ENCODE results near the gene TCF19. TPM values are rescaled to one million over a fixed set of nuclear protein-coding genes. Genes with fewer than 3 reads are reported as not detected.
"Not testable (repeated sequence)": the region's sequence is repeated elsewhere in the genome, so short reads cannot be mapped to it uniquely, and the experiment has no call there.

Gene TCF19
- total RNA-seq, 1 donor from 2014 or later: 0.45 TPM

- ATAC-seq: no peak
- DNase-seq (ENCODE audit: low spot score): no peak
Measured at GRCh38 chr6:31178143-31179041, 20.0 kb downstream of the TCF19 start.

GRCh38 chr6:31179042-31179386 is 20.6 kb downstream of the TCF19 start:
- DNase-seq (ENCODE audit: low spot score): no peak
- ATAC-seq: no peak

DNA sequence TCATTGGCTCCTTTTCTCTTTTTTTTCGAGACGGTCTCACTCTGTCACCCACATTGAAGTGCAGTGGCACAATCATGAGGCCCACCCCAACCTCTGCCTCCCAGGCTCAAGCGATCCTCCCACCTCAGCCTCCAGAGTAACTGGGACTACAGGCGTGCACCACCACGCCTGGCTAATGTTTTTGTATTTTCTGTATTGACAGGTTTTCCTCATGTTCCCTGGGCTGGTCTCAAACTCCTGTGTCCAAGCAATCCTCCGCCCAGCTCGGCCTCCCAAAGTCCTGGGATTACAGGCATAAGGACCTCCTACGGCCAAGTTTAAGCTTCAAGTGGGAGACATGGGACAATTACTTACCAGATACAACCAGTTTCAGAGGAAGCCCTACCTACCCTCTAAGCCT is 21.5 kb downstream of the TCF19 start:
- DNase-seq (ENCODE audit: low spot score) (no peak), ATAC-seq (no peak)

- DNase-seq (ENCODE audit: low spot score) (no peak), ATAC-seq (peak; percentile 82)
Measured at GRCh38 chr6:31180500-31180899, 22.1 kb downstream of the TCF19 start.

GRCh38 chr6:31183287-31183686 is 24.9 kb downstream of the TCF19 start:
- DNase-seq (ENCODE audit: low spot score); ATAC-seq: not testable (repeated sequence)

DNA sequence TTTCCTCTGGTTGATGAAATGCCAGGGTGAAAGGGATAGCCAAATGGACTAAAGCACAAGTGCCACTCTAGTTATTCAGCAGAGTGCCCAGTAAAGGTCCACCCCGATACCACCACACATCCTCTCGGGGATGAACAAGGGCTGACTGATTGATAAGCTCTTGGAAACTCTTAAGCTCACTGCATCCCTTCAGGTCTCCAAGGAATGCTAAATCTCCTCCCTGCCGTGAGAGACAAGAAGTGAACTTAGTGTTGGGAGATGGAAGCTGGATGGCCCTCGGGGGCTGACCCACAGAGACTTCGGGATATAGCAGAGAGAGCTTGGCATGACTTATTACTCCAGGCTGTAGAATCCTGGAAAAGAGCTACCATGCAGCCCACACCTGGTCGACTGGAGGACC is 25.5 kb downstream of the TCF19 start:
- not testable (repeated sequence) for DNase-seq (ENCODE audit: low spot score); ATAC-seq

GRCh38 chr6:31185695-31186051 is 27.3 kb downstream of the TCF19 start:
- DNase-seq (ENCODE audit: low spot score): not testable (repeated sequence)

GRCh38 chr6:31186052-31186734 is 27.8 kb downstream of the TCF19 start:
- ATAC-seq (peak; percentile 87), DNase-seq (ENCODE audit: low spot score) (peak; percentile 87)

More at GRCh38 chr6:31185695-31186051, 27.3 kb downstream of the TCF19 start:
- ATAC-seq: peak; percentile 59

DNA sequence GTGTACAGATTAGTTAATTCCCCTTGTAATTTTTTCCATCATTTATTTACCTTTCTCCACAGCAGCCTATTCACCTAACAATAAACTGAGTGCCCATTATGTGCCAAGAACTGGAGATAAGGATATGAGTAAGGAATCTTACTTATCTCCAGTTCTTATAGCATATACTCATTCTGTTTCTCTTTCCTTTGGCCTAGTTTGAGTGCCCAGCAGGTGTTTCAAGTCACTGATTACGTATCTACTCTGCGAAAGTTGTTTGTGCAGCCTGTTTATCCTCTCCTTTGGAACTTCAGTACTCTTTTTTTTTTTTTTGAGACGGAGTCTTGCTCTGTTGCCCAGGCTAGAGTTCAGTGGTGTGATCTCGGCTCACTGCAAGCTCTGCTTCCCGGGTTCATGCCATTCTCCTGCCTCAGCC is 29.4 kb downstream of the TCF19 start:
- no peak for ATAC-seq
- DNase-seq (ENCODE audit: low spot score): no peak

DNA sequence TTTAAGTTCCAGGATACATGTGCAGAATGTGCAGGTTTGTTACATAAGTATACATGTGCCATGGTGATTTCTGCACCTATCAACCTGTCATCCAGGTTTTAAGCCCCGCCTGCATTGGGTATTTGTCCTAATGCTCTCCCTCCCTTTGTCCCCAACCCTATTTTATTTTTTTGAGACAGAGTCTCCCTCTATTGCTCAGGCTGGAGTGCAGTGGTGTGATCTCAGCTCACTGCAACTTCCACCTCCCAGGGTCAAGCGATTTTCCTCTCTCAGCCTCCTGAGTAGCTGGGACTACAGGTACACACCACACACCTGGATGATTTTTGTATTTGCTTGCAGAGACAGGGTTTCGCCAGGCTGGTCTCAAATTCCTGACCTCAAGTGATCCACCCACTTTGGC is 30.8 kb downstream of the TCF19 start:
- DNase-seq (ENCODE audit: low spot score); ATAC-seq: not testable (repeated sequence)

DNA sequence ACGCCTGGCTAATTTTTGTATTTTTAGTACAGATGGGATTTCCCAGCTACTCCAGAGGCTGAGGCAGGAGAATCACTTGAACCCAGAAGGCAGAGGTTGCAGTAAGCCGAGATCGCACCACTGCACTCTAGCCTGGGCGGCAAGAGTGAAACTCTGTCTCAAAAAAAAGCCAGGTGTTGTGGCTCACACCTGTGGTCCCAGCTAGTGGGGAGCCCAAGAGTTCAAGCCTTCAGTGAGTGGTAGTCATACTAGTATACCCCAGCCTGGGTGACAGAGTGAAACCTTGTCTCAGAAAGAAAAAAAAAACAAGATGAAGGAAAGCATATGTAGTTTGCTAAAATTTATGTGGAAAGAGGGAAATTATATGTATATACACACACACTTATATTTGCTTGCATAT is 32.1 kb downstream of the TCF19 start:
- ATAC-seq (no peak), DNase-seq (ENCODE audit: low spot score) (no peak)

GRCh38 chr6:31192431-31193105 is 34.2 kb downstream of the TCF19 start:
- ATAC-seq (peak; percentile 70), DNase-seq (ENCODE audit: low spot score) (peak; percentile 71)

- DNase-seq (ENCODE audit: low spot score) (no peak), ATAC-seq (no peak)
Measured at GRCh38 chr6:31193206-31193605, 34.8 kb downstream of the TCF19 start.

DNA sequence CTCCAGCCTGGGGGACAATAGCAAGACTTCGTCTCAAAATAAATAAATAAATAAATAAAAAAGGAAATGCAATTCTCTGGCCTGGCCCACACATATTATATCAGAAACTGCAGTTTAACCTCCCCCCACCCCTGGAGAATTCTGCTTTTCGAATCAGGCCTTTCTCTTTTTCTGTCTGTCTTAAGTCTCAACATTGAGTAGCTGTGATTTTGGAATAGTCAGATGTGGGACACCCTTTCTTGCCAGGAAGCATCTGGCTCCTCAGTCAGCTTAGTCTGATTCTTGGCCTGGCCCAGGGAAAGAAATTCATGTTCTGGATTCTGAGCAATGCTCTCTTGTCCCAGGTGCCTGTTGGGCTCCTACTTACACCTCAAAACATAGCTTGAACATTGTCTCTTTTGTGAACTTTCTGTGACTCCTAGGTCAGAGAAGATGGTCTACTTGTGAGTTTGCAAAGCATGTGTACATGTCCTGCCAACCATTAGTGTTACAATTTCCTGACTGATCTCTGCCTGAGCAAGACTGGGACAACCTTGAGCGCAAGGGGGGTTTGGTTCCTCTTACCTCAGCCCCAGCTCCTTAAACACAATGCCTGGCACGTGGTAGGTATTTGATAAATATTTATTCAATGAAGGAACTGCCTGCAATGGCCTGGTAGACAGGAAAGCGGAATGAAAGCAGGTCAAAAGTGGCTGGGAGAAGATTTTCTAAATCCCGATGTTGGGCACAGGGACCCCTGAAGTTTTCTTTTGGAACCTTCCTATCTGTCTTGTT is 35.9 kb downstream of the TCF19 start:
- ATAC-seq (no peak), DNase-seq (ENCODE audit: low spot score) (no peak)

- DNase-seq (ENCODE audit: low spot score); ATAC-seq: not testable (repeated sequence)
Measured at GRCh38 chr6:31195308-31195979, 37.1 kb downstream of the TCF19 start.

- not testable (repeated sequence) for ATAC-seq; DNase-seq (ENCODE audit: low spot score)
Measured at GRCh38 chr6:31196251-31197022, 38.0 kb downstream of the TCF19 start.

DNA sequence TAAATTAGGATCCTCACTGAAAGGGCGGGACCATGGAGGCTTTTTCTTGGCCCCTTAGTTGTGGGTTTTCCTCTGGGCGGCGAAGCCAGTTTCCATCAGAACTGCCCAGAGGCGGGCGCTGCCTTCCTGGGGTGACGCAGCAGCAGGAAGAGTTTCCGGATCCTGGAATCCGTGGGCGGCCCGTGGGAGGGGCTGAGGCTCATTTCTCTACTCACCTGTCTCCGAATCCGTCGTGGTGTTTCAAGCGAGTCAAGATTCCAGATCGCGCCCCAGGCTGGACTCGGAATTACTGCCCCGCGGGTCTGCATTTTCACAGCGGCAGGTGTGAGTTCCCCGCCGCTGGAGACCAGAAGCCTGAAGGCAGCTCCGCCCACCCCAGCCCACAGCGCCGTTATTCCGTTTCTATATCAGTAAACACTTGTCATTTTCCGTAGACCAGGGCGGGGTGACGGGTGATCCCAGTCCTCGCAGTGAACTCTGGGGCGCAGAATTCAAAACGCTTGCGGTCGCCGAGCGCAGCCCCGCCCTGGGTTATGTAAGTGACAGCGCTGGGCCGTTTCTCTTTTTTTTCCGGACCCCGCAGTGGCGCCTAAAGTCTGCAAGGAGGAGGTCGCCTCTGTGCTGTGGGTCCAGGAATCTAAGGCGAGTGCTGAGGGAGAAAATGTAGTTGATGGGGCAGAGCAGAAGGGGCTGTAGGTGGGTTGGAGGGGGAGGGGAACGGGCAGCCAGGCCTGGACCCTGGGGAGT is 39.3 kb downstream of the TCF19 start:
- peak; percentile 94 for DNase-seq (ENCODE audit: low spot score)

GRCh38 chr6:31199105-31199452 is 40.7 kb downstream of the TCF19 start:
- DNase-seq (ENCODE audit: low spot score); ATAC-seq: not testable (repeated sequence)

More for the DNA sequence above, 39.3 kb downstream of the TCF19 start:
- ATAC-seq: peak; percentile 88
